NCI-H2196 treated with DMSO at 0.1 percent for 48 hours (cell line): ENCODE measurements around the gene NNMT.
A peak's percentile ranks its signal among the peaks of the same experiment; 100 is the strongest.

Experiments used
- DNase-seq: peaks from one replicate; lab custom pipeline; 2025; ENCODE audit not compliant: unreplicated experiment; lab: John Stamatoyannopoulos, UW

NNMT gene

DNA sequence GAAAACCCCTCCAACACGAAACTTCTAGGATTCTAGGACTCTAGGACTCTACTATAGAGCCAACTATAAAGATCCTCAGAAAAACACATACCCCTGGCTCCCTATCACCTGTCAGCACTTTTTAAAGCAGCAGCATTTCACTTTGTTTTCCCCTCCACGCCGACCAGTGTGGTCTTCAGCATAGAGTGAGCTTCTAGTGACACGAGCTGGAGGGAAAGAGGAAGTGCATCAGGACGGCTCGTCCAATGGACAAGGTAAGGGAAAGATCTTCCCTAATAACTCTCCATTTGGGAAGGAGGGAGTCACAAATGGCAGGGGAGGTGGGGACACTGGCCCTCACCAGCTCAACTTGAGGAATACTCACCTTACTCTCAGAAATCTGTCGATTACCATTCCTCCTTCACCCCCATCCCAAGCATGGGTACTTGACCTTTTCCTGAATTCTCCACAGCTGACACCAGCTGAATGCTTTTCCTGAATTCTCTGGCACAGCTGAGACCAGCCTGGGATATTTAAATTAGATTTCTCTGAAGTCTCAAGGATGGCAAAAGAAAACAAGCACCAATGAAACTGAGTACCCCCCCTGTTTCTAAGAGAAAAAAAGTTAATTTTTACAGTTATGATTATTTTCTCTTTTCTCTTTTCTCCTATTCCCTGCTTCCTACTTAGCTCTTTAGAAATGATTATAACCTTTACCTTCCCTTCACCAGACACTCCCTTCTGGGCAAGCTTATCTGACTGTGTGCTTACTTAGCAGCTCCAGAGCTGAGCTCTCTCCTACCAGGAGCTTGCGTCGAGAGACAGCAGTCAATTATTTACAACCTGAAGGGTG lies 33.3 kb upstream of the NNMT start:
- DNase-seq, result peak; percentile 33

DNA sequence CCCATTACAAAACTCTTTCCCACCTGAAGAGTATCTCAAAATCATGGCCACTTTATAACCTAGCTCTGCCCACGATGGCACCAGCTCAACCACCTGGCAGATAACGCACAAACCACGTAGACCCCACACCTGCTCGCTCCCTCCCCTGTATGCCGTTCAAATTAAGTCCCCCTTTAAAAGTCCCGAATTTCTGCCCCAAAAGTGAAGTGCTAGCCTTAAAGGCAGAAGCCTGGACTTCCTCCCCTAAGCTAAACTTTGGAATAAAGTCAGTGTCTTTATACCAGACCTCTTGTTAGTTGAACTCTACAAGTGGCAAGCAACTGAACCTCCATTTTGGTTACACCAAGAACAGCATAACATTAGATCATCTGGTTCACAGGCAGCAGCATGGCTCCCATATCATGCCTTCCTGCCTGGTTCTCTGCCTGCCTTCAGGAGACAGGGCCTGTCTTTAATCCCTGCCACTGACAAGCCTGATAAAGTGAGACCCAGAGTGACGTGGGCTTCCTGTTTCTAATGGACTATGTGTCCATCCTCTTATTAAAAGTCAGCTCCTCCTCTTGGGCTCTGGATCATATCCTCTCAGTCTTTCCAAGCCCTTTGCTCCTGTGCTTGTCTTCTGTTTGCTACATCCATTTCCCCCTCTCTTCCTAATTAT lies 32.6 kb upstream of the NNMT start:
- DNase-seq, result no peak

DNA sequence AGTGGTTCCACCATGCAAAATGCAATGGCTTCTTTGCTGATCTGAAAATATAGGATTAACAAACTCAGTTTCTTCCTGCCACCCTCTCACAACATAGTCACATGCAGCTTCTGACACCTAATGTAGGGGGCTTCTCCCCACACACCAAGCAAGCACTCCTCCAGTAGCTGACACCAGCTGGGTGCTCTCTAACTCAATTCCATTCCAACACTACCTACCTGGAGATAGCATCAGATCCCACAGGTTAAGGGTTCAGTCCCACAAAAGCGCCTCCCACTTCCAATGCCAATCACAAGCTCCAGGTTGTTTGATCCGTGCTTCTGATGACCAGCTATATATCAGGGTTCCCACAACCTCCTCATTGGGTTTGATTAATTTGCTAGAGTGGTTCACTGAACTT lies 31.8 kb upstream of the NNMT start:
- no peak for DNase-seq

DNA sequence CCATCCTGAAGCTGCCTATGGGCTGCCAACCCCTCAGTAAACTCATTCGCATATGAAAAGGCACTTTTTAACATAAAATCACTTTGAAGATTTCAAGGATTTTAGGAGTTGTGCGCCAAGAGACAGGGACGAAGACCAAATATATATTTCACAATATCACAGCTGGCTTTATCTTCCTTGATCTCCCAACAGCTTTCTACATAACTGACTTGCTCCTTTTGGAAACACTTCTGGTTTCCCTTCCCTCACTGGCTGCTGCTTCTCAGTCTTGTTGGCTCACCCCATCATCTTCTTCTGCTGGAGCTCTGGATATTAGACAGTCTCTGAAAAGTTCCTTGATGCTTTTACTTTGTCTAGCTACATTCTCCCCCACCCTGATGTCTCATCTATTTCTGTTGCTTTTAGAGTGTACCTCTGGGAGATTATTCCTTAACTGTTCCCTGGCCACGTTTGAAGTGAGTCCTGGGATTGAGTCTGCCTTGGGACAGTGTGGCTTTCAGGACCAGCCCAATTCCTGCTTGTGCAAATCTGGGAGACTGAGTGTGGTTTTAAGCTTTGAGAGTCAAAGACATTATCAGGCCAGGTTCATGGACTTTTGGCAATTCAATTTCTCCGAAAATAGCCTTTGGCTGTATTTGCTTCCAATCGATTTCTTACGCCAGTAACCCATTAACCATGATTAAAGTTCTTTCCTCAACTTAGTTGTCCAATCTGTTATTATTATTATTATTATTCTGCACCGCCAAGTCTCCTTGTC lies 30.9 kb upstream of the NNMT start:
- no peak for DNase-seq

DNA sequence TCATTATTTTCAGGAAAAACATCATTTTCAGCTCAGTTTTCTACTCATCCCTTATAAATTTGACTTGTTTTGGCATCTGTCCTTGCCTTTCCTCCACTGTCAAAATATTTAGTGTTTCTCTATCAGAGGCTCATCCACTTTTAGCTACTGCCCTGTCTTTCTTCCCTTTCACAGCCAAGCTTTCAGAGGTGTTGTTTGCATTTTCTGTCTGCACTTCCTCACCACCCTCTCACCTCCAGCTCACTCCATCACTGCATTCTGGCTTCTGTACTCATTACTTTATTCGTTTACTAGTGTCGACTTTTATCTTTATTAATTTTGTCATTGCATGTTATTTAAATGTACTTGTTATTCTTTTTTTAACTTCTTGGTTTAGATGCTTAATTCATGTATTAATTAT lies 26.7 kb upstream of the NNMT start:
- no peak for DNase-seq

DNA sequence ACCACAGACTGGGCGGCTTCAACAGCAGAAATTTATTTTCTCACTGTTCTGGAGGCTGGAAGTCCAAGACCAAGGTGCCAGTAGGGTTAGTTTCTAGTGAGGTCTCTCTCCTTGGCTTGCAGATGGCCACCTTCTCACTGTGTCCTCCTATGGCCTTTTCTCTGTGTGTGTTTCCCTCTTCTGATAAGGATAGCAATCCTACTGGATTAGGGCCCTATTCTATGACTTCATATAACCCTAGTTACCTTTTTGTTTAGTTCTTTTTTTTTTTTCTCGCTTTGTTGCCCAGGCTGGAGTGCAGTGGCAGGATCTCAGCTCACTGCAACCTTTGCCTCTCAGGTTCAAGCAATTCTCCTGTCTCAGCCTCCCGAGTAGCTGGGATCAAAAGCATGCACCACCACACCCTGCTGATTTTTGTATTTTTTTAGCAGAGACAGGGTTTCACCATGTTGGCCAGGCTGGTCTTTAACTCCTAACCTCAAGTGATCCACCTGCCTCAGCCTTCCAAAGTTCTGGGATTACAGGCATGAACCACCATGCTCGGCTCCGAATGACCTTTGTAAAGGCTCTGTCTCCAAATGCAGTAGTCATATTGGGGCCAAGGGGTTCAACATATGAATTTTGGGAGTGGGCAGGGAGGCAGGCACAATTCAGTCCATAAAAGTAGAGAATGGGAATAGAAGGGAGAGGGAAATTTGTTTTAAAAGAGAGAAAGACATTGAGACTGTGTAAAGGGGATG lies 25.5 kb upstream of the NNMT start:
- DNase-seq, result no peak

DNA sequence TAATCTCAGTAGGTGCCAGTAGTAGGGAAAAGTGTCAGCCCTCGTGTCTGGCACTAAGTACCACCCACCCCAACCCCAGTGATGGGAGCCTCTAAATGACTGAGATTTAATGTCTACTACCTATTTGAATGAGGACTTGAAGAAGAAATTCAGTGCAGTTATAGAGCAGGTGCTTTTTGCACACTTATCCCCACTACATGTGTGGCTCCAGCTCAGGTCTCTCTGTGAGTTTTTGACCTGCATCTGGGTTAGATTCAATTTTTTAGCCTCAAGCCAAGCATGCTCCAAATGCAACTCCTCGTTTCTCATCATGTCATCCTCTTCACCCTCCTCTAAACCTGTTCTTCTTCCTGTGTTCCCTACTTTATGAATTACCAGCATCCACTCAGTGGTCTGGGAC lies 24.9 kb upstream of the NNMT start:
- no peak for DNase-seq

DNA sequence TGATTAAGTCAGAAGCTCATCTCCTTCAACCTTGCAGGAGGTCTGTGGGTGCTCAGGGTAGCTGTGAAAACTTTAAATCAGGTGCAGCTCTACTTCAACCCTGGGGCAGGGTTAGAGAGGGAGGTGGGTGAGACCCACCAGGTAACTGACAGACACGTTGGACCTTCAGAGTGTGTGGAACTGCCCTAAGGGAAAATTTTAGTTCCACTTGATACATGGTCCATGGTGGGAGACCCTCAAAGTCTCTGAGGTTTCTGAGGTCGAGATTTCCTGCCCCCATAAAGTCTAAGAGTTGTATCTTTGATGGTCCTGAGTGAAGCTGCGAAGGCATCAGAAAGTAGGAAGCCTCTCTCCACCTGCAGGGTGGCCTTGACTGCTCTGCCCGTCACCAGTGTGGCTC lies 23.9 kb upstream of the NNMT start:
- DNase-seq, result no peak

- no peak for DNase-seq
These were observed 23.1 kb upstream of the NNMT start for GRCh38 chr11:114273071-114273470.

GRCh38 chr11:114273890-114274635 lies 22.1 kb upstream of the NNMT start:
- DNase-seq, result no peak

DNA sequence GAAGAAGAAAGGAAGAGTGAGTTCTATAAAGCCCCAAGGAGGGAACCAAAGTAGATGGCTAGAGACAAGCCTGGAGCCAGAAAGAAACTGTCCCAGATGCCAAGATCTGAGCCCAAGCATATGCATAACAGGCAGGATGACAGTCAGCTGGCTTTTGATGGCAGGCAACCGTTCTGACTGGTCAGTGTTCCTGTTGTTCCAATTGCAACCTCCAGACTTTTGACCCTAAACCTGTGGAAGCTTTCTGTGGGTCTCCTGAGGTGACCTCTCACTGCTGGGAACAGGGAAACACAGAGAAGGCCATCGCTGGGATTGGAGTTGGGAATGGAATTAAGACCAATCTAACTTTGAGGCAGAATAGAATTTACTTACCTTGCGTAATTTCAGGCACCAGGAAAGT lies 21.6 kb upstream of the NNMT start:
- DNase-seq, result no peak

DNA sequence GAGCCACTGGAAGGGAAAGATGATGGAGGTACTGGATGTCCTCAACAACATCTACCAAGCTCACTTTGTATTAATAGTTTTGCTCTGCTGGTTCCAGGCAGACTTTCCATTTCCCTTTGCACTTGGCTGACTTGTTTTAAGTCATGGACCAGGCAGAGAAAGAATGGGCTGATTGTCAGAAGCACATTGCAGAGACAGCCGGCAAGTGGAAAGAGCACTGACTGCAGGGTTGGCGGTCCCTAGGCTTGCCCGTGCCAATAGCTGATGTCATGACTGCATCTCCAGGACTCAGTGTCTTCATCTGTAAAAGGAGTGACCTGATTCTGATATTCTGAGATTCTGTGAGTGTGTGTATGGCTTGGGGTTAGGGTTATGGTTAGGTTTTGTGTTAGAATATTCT lies 20.9 kb upstream of the NNMT start:
- no peak for DNase-seq

DNA sequence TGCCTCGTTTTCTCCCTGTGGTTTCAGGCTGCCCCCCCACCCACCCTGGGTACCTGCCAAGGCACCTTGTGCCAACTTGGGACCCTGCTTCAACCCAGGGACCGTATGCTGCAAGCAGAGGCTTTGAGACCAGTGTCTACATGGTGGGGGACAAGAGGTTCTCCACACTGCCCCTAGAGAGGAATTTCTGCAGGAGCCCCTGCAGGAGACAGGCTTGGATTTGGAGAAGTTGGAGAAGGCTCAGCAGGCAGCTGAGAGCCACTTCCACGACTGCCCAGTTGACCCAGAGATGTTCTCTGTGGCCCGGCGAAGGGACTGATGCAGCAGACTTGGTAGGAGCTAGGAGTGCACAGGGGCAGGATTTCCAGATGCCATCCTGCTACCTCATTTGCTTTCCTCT lies 20.1 kb upstream of the NNMT start:
- DNase-seq, result no peak

DNA sequence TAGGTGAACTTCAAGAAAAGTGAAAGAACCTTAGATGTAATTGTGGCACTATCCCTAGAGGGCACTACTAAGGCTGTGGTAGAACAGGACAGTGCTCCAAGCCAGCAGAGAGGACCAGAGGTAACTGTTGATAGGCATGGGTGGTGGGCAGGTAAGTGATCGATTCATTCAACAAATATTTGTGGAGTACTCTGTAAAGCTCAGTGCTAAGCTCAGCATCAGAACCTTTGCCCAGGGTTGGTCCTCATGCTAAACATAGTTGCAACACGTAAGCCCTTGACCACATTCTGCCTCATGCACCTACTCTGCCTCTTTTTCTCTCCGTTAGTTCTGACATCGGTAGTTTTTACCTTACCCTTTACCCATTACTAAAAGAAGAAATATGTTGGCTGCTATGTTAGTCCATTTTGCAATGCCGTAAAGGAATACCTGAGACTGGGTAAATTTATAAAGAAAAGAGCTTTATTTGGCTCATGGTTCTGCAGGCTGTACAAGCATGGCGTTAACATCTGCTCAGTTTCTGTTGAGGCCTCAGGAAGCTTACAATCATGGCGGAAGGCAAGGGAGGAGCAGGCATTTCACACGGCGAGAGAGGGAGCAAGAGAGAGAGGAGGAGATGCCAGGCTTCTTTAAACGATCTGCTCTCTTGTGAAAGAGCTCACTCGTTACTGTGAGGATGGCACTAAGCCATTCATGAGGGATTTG lies 18.4 kb upstream of the NNMT start:
- DNase-seq, result no peak

DNA sequence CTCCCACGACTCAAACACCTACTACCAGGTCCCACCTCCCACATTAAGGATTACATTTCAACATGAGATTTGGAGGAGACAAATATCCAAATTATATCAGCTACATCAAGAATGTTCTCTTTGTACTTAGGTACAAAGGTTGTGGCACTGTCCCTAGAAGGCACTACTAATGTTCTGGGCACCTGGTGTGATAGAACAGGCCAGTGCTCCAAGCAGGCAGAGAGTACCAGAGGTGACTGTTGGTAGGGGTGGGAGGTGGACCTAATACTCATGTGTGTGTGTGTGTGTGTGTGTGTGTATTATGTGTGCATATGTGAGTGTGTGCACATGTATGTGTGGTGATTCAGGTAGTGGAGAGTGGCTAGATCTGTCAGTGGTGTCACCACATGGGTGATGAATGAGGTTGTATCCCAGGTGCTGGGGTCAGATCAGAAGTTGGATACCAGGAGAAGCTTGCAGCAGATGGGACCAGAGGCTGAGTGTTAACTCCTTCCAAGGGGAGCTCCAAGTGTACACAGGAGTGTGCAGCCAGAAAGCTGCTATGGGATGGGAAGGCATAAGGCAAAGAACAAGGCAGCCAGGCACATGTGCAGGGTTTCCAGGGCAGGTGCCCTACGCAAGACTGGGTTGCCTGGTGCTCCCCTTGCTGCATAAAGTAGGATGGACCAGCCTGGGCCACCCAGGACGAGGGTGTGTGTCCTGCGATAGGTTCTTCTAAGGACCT lies 17.7 kb upstream of the NNMT start:
- no peak for DNase-seq

DNA sequence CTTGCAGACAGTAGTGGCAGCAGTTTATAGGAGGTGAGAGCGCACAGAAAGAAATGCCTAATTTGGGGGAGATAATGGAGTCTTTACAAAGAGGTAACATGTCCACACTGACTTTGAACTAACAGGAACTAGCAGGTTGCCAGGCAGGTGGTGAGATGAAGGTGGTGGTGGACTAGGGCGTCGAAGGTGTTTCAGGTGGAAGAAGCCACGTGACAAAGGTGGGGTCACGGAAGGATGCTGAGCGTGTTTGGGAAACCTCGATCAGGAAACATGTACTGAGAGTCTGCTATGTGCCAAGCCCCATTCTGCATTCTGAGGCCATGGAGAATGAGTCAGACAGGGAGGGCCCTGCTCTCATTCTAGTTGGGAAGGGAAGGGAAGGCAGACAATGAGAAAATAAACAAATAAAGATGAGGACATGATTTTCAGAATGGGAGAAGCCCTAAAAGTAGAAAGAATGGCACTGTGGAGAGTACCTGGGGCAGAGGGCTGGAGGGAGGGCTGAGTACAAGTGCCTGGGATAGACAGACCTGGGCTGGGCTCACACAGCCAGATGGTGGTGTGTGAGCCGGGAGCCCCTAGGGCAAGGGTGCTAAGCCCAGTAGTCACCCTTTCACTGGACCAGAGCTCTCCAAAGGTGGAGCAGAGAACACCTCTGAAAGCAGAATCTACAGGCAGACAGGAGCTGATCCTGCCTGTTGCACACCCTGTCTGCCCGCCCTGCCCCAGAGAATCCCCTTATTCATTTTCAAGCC lies 16.2 kb upstream of the NNMT start:
- DNase-seq, result no peak

DNA sequence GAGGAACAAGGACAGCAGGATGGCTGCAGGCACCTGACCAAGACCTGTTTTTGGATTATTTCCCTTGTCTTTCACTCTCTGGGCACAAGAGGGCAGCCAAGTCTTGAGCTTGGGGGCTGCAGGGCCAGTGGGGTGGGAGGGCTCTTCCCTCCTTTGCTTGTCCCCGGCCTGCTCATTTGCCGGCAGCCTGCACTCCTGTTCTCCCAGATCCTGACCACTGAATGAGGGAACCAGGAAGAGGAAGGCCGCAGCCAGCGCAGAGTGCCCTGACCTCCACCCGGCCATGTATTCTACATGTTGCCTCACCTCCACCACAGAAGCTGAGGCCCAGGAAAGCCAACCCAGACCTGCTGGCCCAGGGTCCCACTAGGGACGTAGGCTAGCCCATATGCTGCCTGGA lies 15.5 kb upstream of the NNMT start:
- peak; percentile 80 for DNase-seq

DNA sequence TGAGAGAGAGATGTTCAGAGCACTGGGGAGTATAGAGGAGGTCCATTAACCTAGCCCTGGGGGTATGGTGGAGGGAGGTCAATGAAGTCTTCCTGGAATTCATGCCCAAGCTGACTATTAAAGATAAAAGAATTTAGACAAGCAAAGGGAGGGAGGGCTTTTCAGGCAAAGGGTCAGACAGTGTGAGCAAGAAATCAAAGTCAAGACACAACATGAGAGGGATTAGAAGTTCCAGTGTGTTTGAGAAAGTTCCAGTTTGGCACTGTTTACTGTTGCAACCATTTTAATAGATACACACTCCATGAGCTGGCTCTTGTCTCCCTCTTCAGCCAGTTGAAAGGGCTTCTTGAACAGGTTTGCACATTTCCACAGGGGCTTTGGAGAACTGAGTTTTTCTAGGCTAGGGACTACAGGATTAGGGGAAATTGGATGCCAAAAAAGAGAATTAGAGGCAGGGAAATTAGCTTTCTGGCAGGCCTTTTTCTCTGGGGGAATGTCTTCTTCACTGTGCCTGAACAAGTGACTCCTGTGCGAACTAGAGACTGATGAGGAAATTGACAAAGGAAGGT lies 14.7 kb upstream of the NNMT start:
- DNase-seq, result no peak
